NCI-H1105 (cell line): Measurements from ENCODE around the gene VSIR.

Experiments
- DNase-seq: peaks from one replicate; lab custom pipeline; 2025; lab: John Stamatoyannopoulos, UW

Gene VSIR

GRCh38 chr10:71727738-71728737, 45.3 kb downstream of the VSIR start:
- DNase-seq: no peak

DNA sequence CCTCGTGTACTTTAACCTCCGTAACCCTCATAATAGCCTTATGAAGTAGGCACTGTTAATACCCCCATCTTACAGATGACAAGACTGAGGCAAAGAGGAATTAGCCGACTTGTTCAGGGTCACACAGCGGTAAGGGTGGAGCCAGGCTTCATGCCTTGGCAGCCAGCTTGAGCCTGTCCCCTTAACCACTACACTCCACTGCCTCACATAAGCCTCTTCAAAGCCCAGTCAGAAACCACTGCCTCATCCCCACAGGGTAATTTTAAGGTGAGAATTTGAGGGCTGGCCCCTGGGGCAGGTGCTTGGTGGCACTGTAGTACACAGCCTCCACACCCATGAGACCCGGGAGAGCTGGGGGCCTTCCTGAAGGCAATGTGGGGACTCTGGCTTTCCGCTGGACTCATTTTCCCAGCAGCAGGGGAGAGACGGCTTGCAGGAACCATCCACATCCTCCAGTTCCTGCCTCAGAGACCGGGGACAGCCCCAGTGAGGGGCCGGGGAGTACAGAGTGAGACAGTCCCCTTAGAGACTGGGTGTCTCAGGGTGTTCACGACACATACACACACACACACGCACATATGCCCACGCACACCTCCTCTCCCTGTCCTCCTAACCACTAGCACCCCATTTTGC, 46.1 kb downstream of the VSIR start:
- DNase-seq: no peak

GRCh38 chr10:71726580-71727104, 46.7 kb downstream of the VSIR start:
- no peak for DNase-seq

DNA sequence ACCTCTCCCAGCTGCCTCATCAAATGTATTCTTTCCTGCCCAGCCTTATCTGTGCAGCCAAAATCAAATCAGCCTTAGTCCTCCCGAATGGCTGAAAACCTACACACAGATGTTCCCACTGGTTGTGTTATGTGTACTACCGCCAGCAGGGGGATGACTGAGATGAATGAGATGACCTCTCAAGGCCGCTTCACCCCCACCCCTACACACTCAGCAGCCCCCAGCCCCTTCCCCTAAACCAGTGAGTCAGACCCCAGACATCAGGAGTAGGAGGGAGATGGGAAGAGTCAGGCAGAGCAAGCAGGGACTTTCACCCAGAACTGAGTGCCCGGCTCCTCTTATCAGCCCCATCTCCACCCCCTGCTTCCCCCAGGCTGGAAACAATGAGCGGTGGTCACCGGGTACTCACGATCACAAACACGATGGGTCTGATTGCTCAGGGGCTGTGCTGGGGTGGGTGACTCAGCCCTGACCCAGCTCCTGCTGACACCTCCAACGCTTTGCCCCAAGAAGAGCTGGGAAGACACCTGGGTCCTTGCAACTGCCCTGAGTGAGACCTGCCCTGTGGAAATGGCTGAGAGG, 47.2 kb downstream of the VSIR start:
- no peak for DNase-seq

DNA sequence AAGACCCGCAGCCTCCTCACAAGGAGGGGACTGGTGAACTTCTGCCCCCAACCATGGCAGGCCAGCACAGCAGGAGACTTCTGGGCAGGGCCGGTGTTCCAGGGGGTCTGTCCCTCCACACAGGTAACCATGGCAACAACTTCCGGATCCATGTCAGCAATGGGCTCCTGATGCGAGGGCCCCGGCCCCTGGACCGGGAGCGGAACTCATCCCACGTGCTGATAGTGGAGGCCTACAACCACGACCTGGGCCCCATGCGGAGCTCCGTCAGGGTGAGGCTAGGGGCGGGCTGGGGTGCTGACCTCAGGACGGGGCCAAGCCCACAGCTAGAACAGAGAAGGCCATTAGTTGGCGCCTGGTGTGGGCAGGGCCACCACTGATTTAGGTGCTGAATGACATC, 48.1 kb downstream of the VSIR start:
- no peak for DNase-seq

DNA sequence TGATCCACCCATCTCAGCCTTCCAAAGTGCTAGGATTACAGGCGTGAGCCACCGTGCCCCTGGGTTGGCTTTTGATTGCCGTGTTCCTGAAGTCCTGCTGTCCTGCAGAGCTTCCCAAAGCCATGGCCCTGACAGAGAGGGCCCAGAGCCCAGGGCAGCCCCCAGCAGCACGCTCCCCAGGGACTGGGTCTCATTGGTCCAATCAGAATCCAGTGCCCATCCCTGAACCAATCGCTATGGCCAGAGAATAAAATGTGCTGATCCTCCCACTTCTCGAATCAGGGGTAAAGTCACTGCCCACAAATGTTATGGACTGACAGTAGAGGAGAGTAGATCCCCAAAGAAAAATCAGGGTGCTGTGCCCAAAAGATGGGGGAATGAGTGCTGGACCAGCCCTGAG, 48.8 kb downstream of the VSIR start:
- no peak for DNase-seq

- DNase-seq: no peak
Observed at GRCh38 chr10:71723311-71723710, 50.0 kb downstream of the VSIR start.

DNA sequence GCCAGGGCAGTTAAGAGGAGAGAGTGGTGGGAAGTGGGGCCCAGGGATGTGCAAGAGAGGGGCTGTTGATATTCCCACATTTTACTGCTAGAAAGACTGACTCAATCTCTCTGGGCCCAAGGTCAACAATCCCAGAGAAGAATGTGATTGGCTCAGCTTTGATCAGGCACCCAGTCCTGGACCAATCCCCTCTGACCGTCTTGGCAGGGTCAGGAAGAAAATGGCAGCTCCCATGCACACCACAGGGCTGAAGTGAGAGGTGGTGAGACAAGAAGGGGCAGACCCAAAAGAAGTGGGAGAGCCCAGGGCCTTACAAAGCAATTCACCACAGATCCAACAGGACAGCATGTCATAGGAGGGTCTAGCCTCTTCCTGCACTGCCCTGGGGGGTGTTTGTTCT, 50.5 kb downstream of the VSIR start:
- DNase-seq: no peak

DNA sequence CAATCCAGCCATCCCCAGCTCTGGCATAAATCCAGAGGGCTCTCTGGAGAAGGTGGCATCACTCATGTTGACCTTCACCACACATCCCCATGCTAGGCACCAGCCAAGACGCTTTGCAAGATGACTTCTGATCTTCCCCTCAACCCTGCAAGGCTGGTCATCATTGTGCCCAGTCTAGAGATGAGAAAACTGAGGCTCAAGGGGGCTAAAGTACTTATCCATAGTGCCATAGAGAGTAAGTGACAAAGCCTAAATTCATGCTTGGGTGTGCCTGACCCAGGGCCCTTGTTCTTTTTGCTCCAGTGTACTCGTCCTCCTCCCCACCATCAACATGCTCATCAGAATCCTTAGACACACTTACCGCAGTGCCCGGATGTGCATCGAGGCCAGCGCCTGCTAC, 52.0 kb downstream of the VSIR start:
- no peak for DNase-seq

- DNase-seq: no peak
Observed at GRCh38 chr10:71720288-71720687, 53.0 kb downstream of the VSIR start.

DNA sequence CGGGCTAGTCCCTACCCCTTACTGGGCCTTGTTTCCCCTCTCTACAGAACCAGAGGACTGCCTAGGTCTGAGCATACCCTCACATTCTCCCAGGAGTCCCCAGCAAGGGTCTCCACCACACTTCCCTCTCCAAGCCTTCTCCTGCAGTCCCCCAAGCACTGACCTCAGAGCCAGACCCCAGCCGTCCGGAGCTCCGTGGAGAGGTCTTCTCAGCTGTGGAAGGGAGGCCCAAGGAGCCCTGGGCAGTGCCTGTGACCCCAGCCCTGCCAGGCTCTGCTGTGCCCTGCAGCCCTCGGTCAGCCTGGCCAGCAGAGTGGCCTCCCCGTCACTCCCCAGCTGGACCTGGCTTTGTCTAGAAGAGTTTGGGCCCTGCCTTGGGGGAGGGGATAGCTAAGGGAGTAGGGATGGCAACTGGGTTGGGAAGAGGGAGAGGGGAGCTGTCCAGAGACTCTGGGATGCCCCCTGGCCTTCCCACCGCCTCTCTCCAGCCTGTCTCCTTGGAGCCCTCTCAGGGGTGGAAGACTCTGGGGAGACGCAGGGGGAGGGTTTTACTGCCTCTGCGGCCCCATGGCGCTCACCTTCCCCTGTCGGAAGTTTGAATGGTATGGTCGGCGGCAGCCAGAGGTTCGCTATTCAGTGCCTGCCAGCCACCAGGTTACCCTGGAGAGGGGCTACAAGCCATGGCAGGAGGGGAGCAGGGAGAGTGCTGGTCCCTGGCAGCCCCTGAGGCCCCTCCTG, 53.7 kb downstream of the VSIR start, which contains the start of gene C10orf105:
C10orf105 (minus strand) TSS at position 315 of the 738 bp plus-strand sequence. CDS start 3,441 bp downstream, outside the sequence.
- no peak for DNase-seq

GRCh38 chr10:71719042-71719441, 54.3 kb downstream of the VSIR start:
- no peak for DNase-seq

DNA sequence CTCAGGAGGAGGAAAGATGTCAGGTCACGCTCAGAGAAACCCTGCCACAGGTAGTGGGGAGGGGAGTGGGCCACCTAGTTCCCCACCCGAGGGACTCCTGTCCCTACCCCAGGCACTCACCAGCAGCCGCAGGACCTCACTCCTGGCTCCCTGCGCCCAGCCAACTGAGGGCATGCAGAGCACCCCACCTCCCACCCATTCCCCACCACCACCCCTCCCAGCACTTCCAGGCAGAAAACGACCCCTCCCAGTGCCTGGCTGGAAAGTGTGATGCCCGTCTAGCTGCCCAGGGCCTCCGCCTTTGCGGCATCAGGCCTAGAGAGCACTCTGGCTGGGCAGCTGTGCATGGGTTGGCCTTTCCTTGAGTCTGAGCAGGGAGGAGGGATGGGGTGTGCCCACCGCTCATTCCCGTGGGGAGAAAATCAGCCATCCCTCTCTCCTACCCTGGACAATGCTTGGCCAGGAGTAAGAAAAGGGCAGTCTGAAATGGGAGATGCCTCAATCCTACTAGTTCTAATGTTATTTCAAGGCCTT, 55.1 kb downstream of the VSIR start:
- DNase-seq: no peak

- DNase-seq: no peak
Observed at GRCh38 chr10:71717551-71717951, 55.8 kb downstream of the VSIR start.

GRCh38 chr10:71717056-71717455, 56.3 kb downstream of the VSIR start:
- no peak for DNase-seq

DNA sequence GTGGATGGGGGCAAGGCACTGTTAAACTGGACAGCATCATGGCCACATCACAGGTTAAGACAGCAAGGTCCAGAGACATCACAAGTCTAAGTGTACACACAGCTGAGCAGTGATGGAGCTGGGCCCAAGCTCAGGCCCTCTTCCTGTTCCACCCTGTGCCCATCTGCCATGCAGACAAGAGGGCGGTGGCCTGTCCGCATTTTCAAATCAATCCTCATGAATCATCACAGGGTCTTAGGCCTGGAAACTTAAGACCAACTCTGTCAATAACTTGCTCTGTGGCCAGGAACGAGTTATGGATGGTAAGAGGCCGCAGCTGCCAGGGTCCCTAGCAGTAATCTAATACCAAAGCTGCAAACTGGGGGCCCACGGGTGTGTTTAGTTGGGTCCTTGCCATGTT, 56.9 kb downstream of the VSIR start:
- no peak for DNase-seq

GRCh38 chr10:71715860-71716259, 57.5 kb downstream of the VSIR start:
- DNase-seq: no peak

DNA sequence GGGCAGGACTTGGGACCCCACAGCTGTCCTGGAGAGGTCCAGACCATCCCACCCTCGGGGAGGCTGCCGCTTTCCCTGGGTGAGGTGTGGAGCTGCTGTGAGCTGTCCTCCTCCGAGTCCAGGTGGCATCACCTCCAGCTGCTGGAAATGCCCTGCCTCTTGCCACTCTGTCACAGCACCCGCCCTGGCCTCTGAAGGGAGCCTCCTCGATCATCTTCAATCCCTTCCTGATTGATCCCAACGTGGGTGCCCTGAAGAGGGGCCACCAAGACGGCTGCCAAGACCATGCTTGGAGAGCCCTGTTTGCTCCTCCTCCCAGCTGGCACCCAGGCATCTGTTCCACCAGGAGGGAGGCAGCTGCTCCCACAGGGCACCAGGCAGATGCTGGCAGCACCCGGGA, 58.3 kb downstream of the VSIR start:
- no peak for DNase-seq

GRCh38 chr10:71714592-71714991, 58.7 kb downstream of the VSIR start:
- DNase-seq: no peak

DNA sequence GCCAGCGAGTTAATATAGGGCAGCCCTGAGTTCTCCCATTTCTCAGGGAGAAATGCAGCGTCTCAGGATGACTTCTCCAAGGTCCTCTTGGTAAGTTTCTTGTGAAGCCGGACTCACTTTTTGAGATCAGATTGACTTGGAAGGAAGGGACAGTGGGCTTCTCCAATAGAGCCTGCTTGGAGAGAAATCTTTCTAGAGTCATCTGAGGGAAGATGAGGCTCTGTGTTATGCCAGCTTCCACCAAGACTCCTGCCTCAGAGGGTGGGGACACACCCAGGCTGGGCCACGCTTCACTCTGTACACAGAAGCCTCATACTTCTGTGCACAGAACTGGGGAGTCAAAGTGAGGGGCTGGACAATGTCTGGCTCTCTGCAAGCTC, 59.3 kb downstream of the VSIR start:
- DNase-seq: no peak

GRCh38 chr10:71713135-71714030, 59.9 kb downstream of the VSIR start:
- DNase-seq: no peak
